Liver (tissue), 3 donors: ENCODE measurements around the gene BEX2.

Source experiments
- EGR1 ChIP-seq, 2 donors: IDR thresholded peaks; 2 replicates each; pipeline ENCODE4 v1.6.1; 2016 to 2018; ENCODE audit warnings: antibody characterized with exemption in 2 of 2, low read depth in 2 of 2
- FOXA1 ChIP-seq: IDR thresholded peaks from 2 replicates; pipeline ENCODE4 v1.6.1; 2016; ENCODE audit warnings: antibody characterized with exemption
- FOXA2 ChIP-seq: IDR thresholded peaks from 2 replicates; pipeline ENCODE4 v1.6.1; 2016; ENCODE audit warnings: antibody characterized with exemption
- GABPA ChIP-seq, 2 donors: IDR thresholded peaks in 1 of 2; conservative IDR thresholded peaks in 1 of 2; 2 replicates each; pipeline ENCODE4 v1.6.1; 2016; ENCODE audit warnings: antibody characterized with exemption in 2 of 2, mild to moderate bottlenecking in 1 of 2, moderate library complexity in 1 of 2
- RAD21 ChIP-seq, 2 donors: IDR thresholded peaks; 2 replicates each; pipeline ENCODE4 v1.6.1; 2016; ENCODE audit warnings: antibody characterized with exemption in 2 of 2, mild to moderate bottlenecking in 2 of 2
- RXRA ChIP-seq, 2 donors: IDR thresholded peaks; 2 replicates each; pipeline ENCODE4 v1.6.1; 2017 to 2018; ENCODE audit warnings: antibody characterized with exemption in 2 of 2, mild to moderate bottlenecking in 1 of 2
- TAF1 ChIP-seq: conservative IDR thresholded peaks from 2 replicates; pipeline ENCODE4 v1.6.1; 2016; ENCODE audit warnings: antibody characterized with exemption, mild to moderate bottlenecking
- YY1 ChIP-seq: IDR thresholded peaks from 2 replicates; pipeline ENCODE4 v1.6.1; 2016; ENCODE audit warnings: antibody characterized with exemption, mild to moderate bottlenecking
- TF ChIP-seq, protein P1 (sequence below): fragments of 150-350 bp; IDR thresholded peaks from 2 replicates; pipeline ENCODE4 v1.5.1; 2017; ENCODE audit warnings: improper control_type of control experiment, low read depth, low read length; ENCODE audit not compliant: missing input control
- TF ChIP-seq, protein P2 (sequence below): IDR thresholded peaks from 2 replicates; pipeline ENCODE4 v1.6.1; 2016; ENCODE audit warnings: antibody characterized with exemption
- TF ChIP-seq, protein P3 (sequence below): IDR thresholded peaks from 2 replicates; pipeline ENCODE4 v1.6.1; 2016; ENCODE audit warnings: antibody characterized with exemption, mild to moderate bottlenecking
- TF ChIP-seq, protein P4 (sequence below): IDR thresholded peaks from 2 replicates; pipeline ENCODE4 v1.6.1; 2016; ENCODE audit warnings: antibody characterized with exemption
- donor health status: healthy.
- donor health status: healthy.

DNA sequence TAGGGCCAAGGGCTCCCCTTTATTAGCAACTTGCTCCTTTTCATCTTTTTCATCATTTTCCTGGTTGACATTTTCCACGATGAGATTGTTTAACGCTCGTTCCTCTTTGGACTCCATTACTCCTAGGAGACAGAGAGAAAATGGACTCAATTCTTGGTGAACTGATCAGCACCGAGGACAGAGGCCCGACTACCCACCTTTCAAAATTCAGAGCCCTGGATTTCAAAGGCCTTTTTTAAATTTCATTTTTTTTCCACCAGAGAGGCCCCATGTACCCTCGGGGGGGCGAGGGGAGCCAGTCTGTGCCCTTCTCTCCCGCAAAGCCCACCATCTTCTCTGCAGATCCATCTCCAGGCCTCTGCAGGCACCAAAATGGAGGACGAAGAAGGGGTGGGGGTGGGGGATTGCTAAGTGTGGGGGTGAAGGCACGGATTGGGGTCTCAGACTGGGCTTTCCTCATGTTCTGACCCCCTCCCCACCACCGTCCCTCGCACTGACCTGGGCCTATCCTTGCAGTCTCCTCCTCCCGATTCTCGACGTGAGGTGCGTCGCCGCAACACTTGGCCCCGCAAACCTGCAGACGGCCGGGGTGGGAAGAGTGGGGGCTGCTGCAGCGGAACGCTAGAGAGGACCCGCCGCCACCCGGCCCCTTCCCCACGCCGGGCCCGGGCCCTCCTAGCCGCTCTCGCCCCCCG is 783 bp downstream of the BEX2 start:
- TF ChIP-seq, protein P1, sequence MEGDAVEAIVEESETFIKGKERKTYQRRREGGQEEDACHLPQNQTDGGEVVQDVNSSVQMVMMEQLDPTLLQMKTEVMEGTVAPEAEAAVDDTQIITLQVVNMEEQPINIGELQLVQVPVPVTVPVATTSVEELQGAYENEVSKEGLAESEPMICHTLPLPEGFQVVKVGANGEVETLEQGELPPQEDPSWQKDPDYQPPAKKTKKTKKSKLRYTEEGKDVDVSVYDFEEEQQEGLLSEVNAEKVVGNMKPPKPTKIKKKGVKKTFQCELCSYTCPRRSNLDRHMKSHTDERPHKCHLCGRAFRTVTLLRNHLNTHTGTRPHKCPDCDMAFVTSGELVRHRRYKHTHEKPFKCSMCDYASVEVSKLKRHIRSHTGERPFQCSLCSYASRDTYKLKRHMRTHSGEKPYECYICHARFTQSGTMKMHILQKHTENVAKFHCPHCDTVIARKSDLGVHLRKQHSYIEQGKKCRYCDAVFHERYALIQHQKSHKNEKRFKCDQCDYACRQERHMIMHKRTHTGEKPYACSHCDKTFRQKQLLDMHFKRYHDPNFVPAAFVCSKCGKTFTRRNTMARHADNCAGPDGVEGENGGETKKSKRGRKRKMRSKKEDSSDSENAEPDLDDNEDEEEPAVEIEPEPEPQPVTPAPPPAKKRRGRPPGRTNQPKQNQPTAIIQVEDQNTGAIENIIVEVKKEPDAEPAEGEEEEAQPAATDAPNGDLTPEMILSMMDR = no peak
- TF ChIP-seq YY1 (no peak), RXRA (IDR thresholded peaks at IDR 0.05) (no peak), GABPA (IDR thresholded peaks at IDR 0.05 in 1 of 2, conservative IDR thresholded peaks at IDR 0.05 in 1 of 2) (no peak), RAD21 (IDR thresholded peaks at IDR 0.05) (no peak), TAF1 (no peak), FOXA1 (no peak), FOXA2 (no peak), EGR1 (IDR thresholded peaks at IDR 0.05; ENCODE audit: low read depth in 2 of 2) (no peak)
- TF ChIP-seq, protein P2, sequence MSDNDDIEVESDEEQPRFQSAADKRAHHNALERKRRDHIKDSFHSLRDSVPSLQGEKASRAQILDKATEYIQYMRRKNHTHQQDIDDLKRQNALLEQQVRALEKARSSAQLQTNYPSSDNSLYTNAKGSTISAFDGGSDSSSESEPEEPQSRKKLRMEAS = no peak
- TF ChIP-seq, protein P3, sequence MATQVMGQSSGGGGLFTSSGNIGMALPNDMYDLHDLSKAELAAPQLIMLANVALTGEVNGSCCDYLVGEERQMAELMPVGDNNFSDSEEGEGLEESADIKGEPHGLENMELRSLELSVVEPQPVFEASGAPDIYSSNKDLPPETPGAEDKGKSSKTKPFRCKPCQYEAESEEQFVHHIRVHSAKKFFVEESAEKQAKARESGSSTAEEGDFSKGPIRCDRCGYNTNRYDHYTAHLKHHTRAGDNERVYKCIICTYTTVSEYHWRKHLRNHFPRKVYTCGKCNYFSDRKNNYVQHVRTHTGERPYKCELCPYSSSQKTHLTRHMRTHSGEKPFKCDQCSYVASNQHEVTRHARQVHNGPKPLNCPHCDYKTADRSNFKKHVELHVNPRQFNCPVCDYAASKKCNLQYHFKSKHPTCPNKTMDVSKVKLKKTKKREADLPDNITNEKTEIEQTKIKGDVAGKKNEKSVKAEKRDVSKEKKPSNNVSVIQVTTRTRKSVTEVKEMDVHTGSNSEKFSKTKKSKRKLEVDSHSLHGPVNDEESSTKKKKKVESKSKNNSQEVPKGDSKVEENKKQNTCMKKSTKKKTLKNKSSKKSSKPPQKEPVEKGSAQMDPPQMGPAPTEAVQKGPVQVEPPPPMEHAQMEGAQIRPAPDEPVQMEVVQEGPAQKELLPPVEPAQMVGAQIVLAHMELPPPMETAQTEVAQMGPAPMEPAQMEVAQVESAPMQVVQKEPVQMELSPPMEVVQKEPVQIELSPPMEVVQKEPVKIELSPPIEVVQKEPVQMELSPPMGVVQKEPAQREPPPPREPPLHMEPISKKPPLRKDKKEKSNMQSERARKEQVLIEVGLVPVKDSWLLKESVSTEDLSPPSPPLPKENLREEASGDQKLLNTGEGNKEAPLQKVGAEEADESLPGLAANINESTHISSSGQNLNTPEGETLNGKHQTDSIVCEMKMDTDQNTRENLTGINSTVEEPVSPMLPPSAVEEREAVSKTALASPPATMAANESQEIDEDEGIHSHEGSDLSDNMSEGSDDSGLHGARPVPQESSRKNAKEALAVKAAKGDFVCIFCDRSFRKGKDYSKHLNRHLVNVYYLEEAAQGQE = no peak
- TF ChIP-seq, protein P4, sequence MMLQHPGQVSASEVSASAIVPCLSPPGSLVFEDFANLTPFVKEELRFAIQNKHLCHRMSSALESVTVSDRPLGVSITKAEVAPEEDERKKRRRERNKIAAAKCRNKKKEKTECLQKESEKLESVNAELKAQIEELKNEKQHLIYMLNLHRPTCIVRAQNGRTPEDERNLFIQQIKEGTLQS = no peak
